CD4-positive, alpha-beta T cell (primary cell): Measurements from ENCODE around the gene TLCD1. TPM values are rescaled to one million over a fixed set of nuclear protein-coding genes. Genes with fewer than 3 reads are reported as not detected.
"Not testable (repeated sequence)": the region's sequence is repeated elsewhere in the genome, so short reads cannot be mapped to it uniquely, and the experiment has no call there.

Source experiments
- ATAC-seq: fragments of 200-7000 bp; cut with Tn5 transposase; one replicate; pipeline ENCODE4 v1.10.0; 2022; ENCODE audit warnings: mild to moderate bottlenecking; ENCODE audit not compliant: poor library complexity
- CTCF ChIA-PET: fragments of 350-600 bp; sonication (Branson Sonifier 250); formaldehyde crosslinking; loops from one replicate; lab custom pipeline; 2021; ENCODE audit warnings: antibody characterized with exemption, inconsistent platforms; lab: Charles Lee
- POLR2A ChIA-PET: fragments of 350-600 bp; sonication (Branson Sonifier 250); formaldehyde crosslinking; loops from one replicate; lab custom pipeline; 2021; ENCODE audit warnings: antibody characterized with exemption, inconsistent platforms; lab: Charles Lee
- DNase-seq, 14 experiments: peaks; one replicate each; pipeline ENCODE4 v3.0.0-alpha.2; 2013 to 2020; ENCODE audit warnings: mixed read lengths in 2 of 14
- H3K27ac ChIP-seq, 2 donors: one replicate each; pipeline versions ENCODE4 v1.5.1 to v1.7.0; 2013; ENCODE audit warnings: low read length in 2 of 2, low read depth in 1 of 2, mild to moderate bottlenecking in 1 of 2
- H3K27me3 ChIP-seq, 2 experiments: 1 replicate in 1 of 2; 2 replicates in 1 of 2; pipeline versions ENCODE4 v1.6.1 to v1.7.0; 2013; ENCODE audit warnings: low read length in 2 of 2, control low read depth in 1 of 2, mild to moderate bottlenecking in 1 of 2, moderate library complexity in 1 of 2; ENCODE audit not compliant: insufficient read depth in 2 of 2, control insufficient read depth in 1 of 2
- H3K36me3 ChIP-seq: one replicate; pipeline ENCODE4 v1.6.1; 2013; ENCODE audit warnings: low read length, control low read depth; ENCODE audit not compliant: insufficient read depth
- H3K4me1 ChIP-seq: one replicate; pipeline ENCODE4 v1.6.1; 2013; ENCODE audit warnings: low read length, control low read depth; ENCODE audit not compliant: insufficient read depth
- H3K4me3 ChIP-seq: one replicate; pipeline ENCODE4 v1.5.1; 2013; ENCODE audit warnings: mild to moderate bottlenecking, low read length, moderate library complexity
- H3K9me3 ChIP-seq, 2 experiments: 1 replicate in 1 of 2; 2 replicates in 1 of 2; pipeline versions ENCODE4 v1.6.1 to v1.7.0; 2013; ENCODE audit warnings: low read length in 2 of 2, mild to moderate bottlenecking in 2 of 2, control low read depth in 1 of 2, moderate library complexity in 1 of 2; ENCODE audit not compliant: control insufficient read depth in 1 of 2, insufficient read depth in 1 of 2
- H3K27ac Mint-ChIP-seq: one replicate; pipeline ENCODE4 v1.8.0; 2020; ENCODE audit warnings: mixed read lengths
- H3K27me3 Mint-ChIP-seq: one replicate; pipeline ENCODE4 v1.8.0; 2021; ENCODE audit warnings: mixed read lengths
- H3K36me3 Mint-ChIP-seq: one replicate; pipeline ENCODE4 v1.8.0; 2021; ENCODE audit warnings: low read depth, mixed read lengths
- H3K4me1 Mint-ChIP-seq: one replicate; pipeline ENCODE4 v1.8.0; 2021; ENCODE audit warnings: low read depth, mixed read lengths
- H3K4me3 Mint-ChIP-seq: one replicate; pipeline ENCODE4 v1.8.0; 2020; ENCODE audit warnings: mild to moderate bottlenecking, mixed read lengths
- H3K9me3 Mint-ChIP-seq: one replicate; pipeline ENCODE4 v1.8.0; 2020; ENCODE audit warnings: mixed read lengths
- CTCF ChIP-seq: fragments of 200-600 bp; IDR thresholded peaks from one replicate; pipeline ENCODE4 v1.8.0; 2022; ENCODE audit warnings: antibody characterized with exemption, mild to moderate bottlenecking
- intact Hi-C, 2 experiments: fragments of 100-400 bp; cut with DNase I in 1 of 2; cut with micrococcal nuclease in 1 of 2; formaldehyde crosslinking; loops; one replicate each; pipeline versions ENCODE4 v1.15.1 to v1.9.0; 2023 to 2025; cut with DNase I, micrococcal nuclease
- total RNA-seq, 174 experiments: library from RNA in 2 of 174; stranded (reverse) in 2 of 174; gene quantifications; one replicate each; pipeline ENCODE4 v1.2.3 and lab custom pipeline; 2021 to 2026

TLCD1 gene
- total RNA-seq, 2 experiments from 2014 or later, result 0.39 to 0.60 TPM

GRCh38 chr17:28722417-28723158 is 3.4 kb downstream of the TLCD1 start:
- peaks cover 80% of the 10 kb centered on the region for H3K4me1 ChIP-seq
- ATAC-seq, result no peak
- ChIA-PET POLR2A (interaction anchor here (1.5 to 4.1 kb wide), 2 partner anchors 12 to 227 kb away, joined by 5 to 110 read pairs; partner anchors contain the start of gene PROCA1), CTCF (interaction anchor here (0.6 to 10.8 kb wide), 4 partner anchors 25 to 180 kb away, joined by 3 to 373 read pairs (median 6); partner anchors contain the start of gene TRAF4)
- peaks cover 47% of the 10 kb centered on the region for H3K36me3 ChIP-seq
- H3K4me1 Mint-ChIP-seq, result peaks cover 80% of the 10 kb centered on the region
- H3K27ac ChIP-seq, result no peak overlapping the region
- no peak overlapping the region for H3K4me3 ChIP-seq
- H3K27me3 Mint-ChIP-seq, result peaks cover 13% of the 10 kb centered on the region
- H3K27me3 ChIP-seq, result peaks cover under 1 to 3% of the 10 kb centered on the region in 2 experiments
- TF ChIP-seq CTCF, result no peak
- intact Hi-C loops, result no loop called here
- peak overlapping the region; percentile 39 for H3K4me3 Mint-ChIP-seq
- no peaks in the 10 kb centered on the region for H3K9me3 ChIP-seq
- H3K36me3 Mint-ChIP-seq, result peaks cover 60% of the 10 kb centered on the region
- H3K9me3 Mint-ChIP-seq, result no peaks in the 10 kb centered on the region
- H3K27ac Mint-ChIP-seq, result peak overlapping the region; percentile 67
- no peak for DNase-seq

- H3K27ac Mint-ChIP-seq, result peak overlapping the region; percentile 95
- intact Hi-C loops, result loop anchor here (1.0 to 2.0 kb wide), 2 partner anchors 7 to 92 kb away; partner anchors contain the start of gene NEK8 (in 1 of the 2)
- Histone ChIP-seq H3K36me3 (peaks cover 47% of the 10 kb centered on the region), H3K4me3 (peak overlapping the region; percentile 88), H3K27me3 (peaks cover 13 to 17% of the 10 kb centered on the region in 2 experiments), H3K4me1 (peaks cover 75% of the 10 kb centered on the region), H3K27ac (peak overlapping the region; percentile 92 to 95)
- not testable (repeated sequence) for DNase-seq, H3K9me3 Mint-ChIP-seq, ATAC-seq, H3K9me3 ChIP-seq
- peaks cover 53% of the 10 kb centered on the region for H3K36me3 Mint-ChIP-seq
- H3K4me1 Mint-ChIP-seq, result peaks cover 69% of the 10 kb centered on the region
- ChIA-PET CTCF (interaction anchor here (1.8 to 3.4 kb wide), 5 partner anchors 8 to 74 kb away, joined by 4 to 21 read pairs (median 11); partner anchors contain the start of genes NEK8 and PROCA1), POLR2A (interaction anchor here (0.8 to 4.1 kb wide), 10 partner anchors 8 to 231 kb away, joined by 3 to 110 read pairs (median 6); partner anchors contain the start of genes BLTP2, NEK8, PROCA1 and SDF2)
- H3K27me3 Mint-ChIP-seq, result peaks cover 19% of the 10 kb centered on the region
- H3K4me3 Mint-ChIP-seq, result peak overlapping the region; percentile 97
Observed at GRCh38 chr17:28720997-28721329, 5.1 kb downstream of the TLCD1 start.

- peak overlapping the region; percentile 92 to 95 for H3K27ac ChIP-seq
- peaks cover 24% of the 10 kb centered on the region for H3K27me3 Mint-ChIP-seq
- peaks cover 47% of the 10 kb centered on the region for H3K36me3 ChIP-seq
- ATAC-seq (no peak), DNase-seq (peak in 4 of 14 experiments; percentile 17 to 64 (median 50))
- TF ChIP-seq CTCF, result no peak
- CTCF ChIA-PET, result interaction anchor here (1.0 to 3.4 kb wide), 8 partner anchors 8 to 182 kb away, joined by 3 to 21 read pairs (median 7); partner anchors contain the start of genes DHRS13, NEK8, PROCA1 and SDF2
- peak overlapping the region; percentile 97 for H3K4me3 Mint-ChIP-seq
- H3K27ac Mint-ChIP-seq, result peak overlapping the region; percentile 95
- peaks cover 53% of the 10 kb centered on the region for H3K36me3 Mint-ChIP-seq
- POLR2A ChIA-PET, result interaction anchor here (0.6 to 4.1 kb wide), 31 partner anchors 8 to 420 kb away, joined by 3 to 110 read pairs (median 7); partner anchors contain the start of genes BLTP2, IFT20, NEK8 and PHF12
- H3K9me3 Mint-ChIP-seq, result no peaks in the 10 kb centered on the region
- peak overlapping the region; percentile 88 for H3K4me3 ChIP-seq
- peaks cover 13 to 21% of the 10 kb centered on the region in 2 experiments for H3K27me3 ChIP-seq
- intact Hi-C loops, result loop anchor here (1.0 to 2.0 kb wide), 2 partner anchors 8 to 92 kb away; partner anchors contain the start of gene NEK8 (in 1 of the 2)
- H3K4me1 ChIP-seq, result peaks cover 69% of the 10 kb centered on the region
- H3K9me3 ChIP-seq, result peaks cover 0 to 8% of the 10 kb centered on the region in 2 experiments
- peaks cover 66% of the 10 kb centered on the region for H3K4me1 Mint-ChIP-seq
Observed at GRCh38 chr17:28720247-28720996, 5.6 kb downstream of the TLCD1 start.
